Activated T-helper 2 cell treated with anti-CD3 and anti-CD28 coated beads, Interferon-gamma antibody, Interleukin-2, Interleukin-4, amounts not matched to agents 10 μg/mL and 5 μg/mL and 100 μg/mL, durations not matched to agents 14 hours and 24 hours and 36 hours (primary cell): ENCODE data around the gene MLXIPL. TPM values are rescaled to one million over a fixed set of nuclear protein-coding genes. Genes with fewer than 3 reads are reported as not detected.
"Not testable (repeated sequence)": the region's sequence is repeated elsewhere in the genome, so short reads cannot be mapped to it uniquely, and the experiment has no call there.

Source experiments
- DNase-seq: peaks from one replicate; pipeline ENCODE4 v3.0.0; 2021; ENCODE audit warnings: low spot score
- H3K27ac Mint-ChIP-seq: one replicate; pipeline ENCODE4 v1.8.0; 2021; ENCODE audit warnings: mixed read lengths
- H3K27me3 Mint-ChIP-seq: one replicate; pipeline ENCODE4 v1.8.0; 2021; ENCODE audit warnings: low read depth, mixed read lengths
- H3K36me3 Mint-ChIP-seq: one replicate; pipeline ENCODE4 v1.8.0; 2021; ENCODE audit warnings: low read depth, mixed read lengths
- H3K4me1 Mint-ChIP-seq: one replicate; pipeline ENCODE4 v1.8.0; 2021; ENCODE audit warnings: low read depth, mixed read lengths
- H3K4me3 Mint-ChIP-seq: one replicate; pipeline ENCODE4 v1.8.0; 2021; ENCODE audit warnings: low read depth, mild to moderate bottlenecking, moderate library complexity, mixed read lengths
- H3K9me3 Mint-ChIP-seq: one replicate; pipeline ENCODE4 v1.8.0; 2021; ENCODE audit warnings: mixed read lengths
- intact Hi-C: fragments of 100-400 bp; cut with micrococcal nuclease; formaldehyde crosslinking; loops from one replicate; pipeline ENCODE4 v1.15.1; 2023
- total RNA-seq: library from RNA; stranded (reverse); gene quantifications from 2 replicates; pipeline ENCODE4 v1.2.3, GENCODE V29; 2022

Gene MLXIPL
- not detected in 2 replicates for total RNA-seq

DNA sequence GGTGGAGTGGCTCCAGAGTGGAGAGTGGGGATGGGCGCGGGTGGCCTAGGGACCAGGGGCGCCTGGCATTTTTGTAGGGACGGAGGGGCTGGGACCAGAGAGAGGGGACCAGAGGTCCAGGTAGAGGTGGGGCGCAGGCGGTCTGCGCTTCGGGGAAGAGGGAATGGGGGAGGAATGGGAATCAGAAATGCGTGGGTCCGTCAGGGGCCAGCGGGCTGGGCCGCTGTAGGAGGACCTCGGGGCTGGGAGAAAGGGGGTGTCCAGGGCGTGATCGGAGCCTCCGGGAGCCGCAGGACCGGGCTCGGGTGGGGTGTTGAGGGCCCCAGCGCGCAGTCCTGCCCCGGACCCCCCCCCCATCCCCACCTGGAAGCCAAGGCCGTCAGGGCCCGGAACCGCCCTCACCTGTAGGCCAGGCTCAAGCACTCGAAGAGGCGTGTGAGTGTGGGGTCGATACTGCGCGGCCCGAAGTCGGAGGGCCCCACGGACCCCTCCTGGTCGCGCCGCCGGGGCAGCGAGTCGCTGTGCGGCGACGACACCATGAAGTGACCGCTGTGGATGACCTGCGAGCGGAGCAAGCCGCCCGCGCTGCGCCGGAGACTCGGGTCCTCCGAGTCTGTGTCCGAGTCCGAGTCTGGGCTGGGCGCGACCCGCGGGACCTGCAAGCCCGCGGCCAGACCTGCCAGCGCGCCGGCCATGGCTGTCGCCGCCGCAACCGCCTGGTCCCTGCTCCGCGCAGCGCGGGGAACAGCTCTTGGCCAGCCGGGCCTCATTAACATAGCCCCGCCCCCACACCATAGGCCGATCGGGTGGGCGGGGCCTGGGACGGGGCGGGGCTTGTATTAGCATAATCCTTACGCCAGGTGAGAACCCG lies at the start of gene MLXIPL:
Gene MLXIPL (minus strand): TSS at position 725 of the 871 bp plus-strand sequence. CDS start 30 bp downstream, at position 695.
- Mint-ChIP-seq H3K36me3 (no peaks in the 10 kb centered on the region), H3K27me3 (peaks cover 54% of the 10 kb centered on the region), H3K4me1 (no peaks in the 10 kb centered on the region), H3K4me3 (no peak within 1 kb of the TSS), H3K9me3 (no peaks in the 10 kb centered on the region), H3K27ac (no peak within 1 kb of the TSS)
- intact Hi-C loops = loop anchor here (2.0 to 5.0 kb wide), 2 partner anchors 43 to 95 kb away; partner anchors contain the start of genes STX1A and VPS37D
- peak; percentile 34 for DNase-seq

DNA sequence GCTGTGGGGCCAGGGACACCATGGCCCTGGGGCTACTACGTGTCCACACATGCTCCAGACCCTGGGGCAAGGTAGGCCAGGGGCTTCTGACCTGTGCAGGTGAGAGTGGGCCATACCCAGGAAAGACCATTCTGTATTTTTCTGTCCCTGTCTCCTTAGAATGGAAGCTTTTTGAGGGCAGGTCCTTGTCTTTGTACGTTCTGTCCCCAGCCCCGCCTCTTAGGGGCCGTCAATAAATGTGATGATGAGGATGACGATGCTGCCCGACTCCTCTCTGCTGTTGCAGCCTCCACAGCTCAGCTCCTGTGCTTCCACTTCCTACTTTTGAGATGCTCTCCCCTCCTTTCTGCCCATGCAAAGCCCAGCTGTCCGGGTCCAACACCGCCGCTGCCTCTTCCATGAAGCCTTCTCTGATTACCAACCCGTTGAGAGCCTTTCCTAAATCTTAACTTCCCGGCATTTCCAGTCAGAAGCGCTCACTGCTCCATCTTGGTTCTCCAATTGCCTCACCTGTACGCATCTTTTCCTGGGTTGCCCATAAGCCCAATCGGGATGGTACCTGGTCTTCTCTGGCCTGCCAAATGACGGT lies 47.6 kb upstream of the MLXIPL start:
- intact Hi-C loops = no loop called here
- Mint-ChIP-seq H3K4me1 (peaks cover 6% of the 10 kb centered on the region), H3K9me3 (no peaks in the 10 kb centered on the region), H3K4me3 (no peak overlapping the region), H3K27me3 (peaks cover 20% of the 10 kb centered on the region), H3K36me3 (no peaks in the 10 kb centered on the region), H3K27ac (no peak overlapping the region)
- no peak for DNase-seq

DNA sequence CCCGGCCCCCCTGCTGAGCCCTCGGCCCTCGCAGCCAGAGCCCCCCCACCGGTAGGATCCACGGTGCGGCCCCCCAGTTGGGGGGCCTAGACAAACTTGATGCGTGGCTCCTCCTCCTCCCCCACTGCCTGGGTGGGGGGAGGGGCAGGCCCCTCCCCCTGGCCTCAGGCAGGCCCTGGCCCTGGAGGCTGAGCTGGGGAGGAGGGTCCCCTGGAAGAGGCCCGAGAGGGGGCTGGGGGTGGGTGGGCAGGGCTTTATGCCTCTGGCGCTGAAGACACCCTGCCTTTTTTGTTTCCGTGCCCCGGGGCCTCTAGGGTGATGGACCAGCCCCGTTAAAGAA lies 47.0 kb upstream of the MLXIPL start:
- no peak for DNase-seq
- intact Hi-C loops = no loop called here
- peaks cover 6% of the 10 kb centered on the region for H3K4me1 Mint-ChIP-seq
- H3K9me3 Mint-ChIP-seq = no peaks in the 10 kb centered on the region
- H3K36me3 Mint-ChIP-seq = no peaks in the 10 kb centered on the region
- H3K27ac Mint-ChIP-seq = no peak overlapping the region
- H3K4me3 Mint-ChIP-seq = no peak overlapping the region
- H3K27me3 Mint-ChIP-seq = peaks cover 20% of the 10 kb centered on the region

- intact Hi-C loops = loop anchor here (5.0 kb wide), 3 partner anchors 47 to 63 kb away; partner anchors contain the start of genes MLXIPL and STX1A
- Mint-ChIP-seq H3K27me3 (peaks cover 28% of the 10 kb centered on the region), H3K4me1 (peaks cover 6% of the 10 kb centered on the region), H3K36me3 (no peaks in the 10 kb centered on the region), H3K9me3 (no peaks in the 10 kb centered on the region), H3K4me3 (no peak overlapping the region), H3K27ac (no peak overlapping the region)
- DNase-seq = no peak
Observed at GRCh38 chr7:73669858-73670385, 45.6 kb upstream of the MLXIPL start.

DNA sequence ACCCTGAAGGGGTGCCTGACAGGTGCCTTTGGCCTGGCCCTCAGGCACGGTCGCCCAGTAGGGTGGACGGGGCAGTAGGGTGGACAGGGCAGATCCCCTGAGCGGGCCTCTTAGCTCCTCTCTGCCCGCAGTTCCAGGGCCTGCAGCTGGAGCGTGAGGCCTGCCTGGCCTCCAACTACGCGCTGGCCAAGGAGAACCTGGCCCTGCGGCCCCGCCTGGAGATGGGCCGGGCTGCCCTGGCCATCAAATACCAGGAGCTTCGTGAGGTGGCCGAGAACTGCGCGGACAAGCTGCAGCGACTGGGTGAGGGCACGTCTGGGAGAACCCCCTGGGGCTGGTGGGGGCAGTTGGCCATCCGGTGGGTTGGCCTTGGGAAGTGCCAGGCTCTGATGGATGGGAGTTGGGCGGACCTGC lies 45.0 kb upstream of the MLXIPL start:
- Mint-ChIP-seq H3K27me3 (peaks cover 28% of the 10 kb centered on the region), H3K4me1 (peaks cover 6% of the 10 kb centered on the region), H3K4me3 (no peak overlapping the region), H3K9me3 (no peaks in the 10 kb centered on the region), H3K27ac (no peak overlapping the region), H3K36me3 (no peaks in the 10 kb centered on the region)
- DNase-seq = no peak
- intact Hi-C loops = loop anchor here (5.0 kb wide), 3 partner anchors 47 to 62 kb away; partner anchors contain the start of genes MLXIPL and STX1A

GRCh38 chr7:73668886-73669230 lies 44.5 kb upstream of the MLXIPL start:
- peaks cover 6% of the 10 kb centered on the region for H3K4me1 Mint-ChIP-seq
- H3K36me3 Mint-ChIP-seq = no peaks in the 10 kb centered on the region
- H3K4me3 Mint-ChIP-seq = peak overlapping the region; percentile 40
- H3K27me3 Mint-ChIP-seq = peaks cover 28% of the 10 kb centered on the region
- intact Hi-C loops = loop anchor here (5.0 kb wide), 3 partner anchors 47 to 62 kb away; partner anchors contain the start of genes MLXIPL and STX1A
- H3K27ac Mint-ChIP-seq = no peak overlapping the region
- H3K9me3 Mint-ChIP-seq = no peaks in the 10 kb centered on the region
- DNase-seq = no peak

DNA sequence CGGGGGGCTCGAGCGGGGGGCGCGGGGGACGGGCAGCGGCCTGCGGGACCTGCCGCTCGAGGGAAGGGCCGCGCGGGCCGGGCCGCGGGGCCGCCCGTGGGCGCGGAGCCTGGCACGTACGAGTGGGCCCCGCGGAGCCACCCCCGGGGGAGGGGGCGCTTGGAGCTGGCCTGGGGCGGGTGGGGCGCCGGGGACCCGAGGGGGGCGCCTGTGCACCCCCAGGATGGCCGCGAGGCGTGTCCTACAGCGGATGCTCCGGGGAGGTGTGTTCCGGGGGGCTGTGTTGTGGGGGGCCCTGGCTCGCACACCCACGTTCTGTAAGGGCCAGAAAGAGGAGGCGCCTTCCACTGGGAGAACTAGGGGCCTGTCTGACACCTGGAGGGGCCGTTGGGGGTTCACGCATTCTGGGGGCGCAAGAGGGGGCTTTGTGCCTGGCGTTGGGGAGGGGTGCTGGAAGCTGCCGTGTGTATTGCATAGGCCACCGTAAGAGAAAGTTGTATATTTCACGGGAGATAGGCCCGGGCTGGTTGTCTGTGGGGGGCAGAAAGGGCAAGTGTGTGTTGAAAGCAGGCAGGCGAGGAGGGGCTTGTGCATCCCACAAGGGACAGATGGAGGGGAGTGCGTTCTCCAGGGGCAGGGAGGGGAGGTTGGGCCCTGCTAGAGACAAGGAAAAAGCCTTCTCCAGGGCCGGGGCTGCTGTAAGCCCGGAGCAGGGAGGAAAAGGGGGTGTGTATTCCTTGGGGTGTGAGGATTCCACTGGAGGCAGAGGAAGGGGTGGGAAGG lies 44.0 kb upstream of the MLXIPL start:
- Mint-ChIP-seq H3K9me3 (peaks cover 2% of the 10 kb centered on the region), H3K27ac (no peak overlapping the region), H3K4me1 (peaks cover 6% of the 10 kb centered on the region), H3K27me3 (peaks cover 28% of the 10 kb centered on the region), H3K4me3 (peak overlapping the region; percentile 40), H3K36me3 (no peaks in the 10 kb centered on the region)
- DNase-seq = no peak
- intact Hi-C loops = loop anchor here (5.0 kb wide), 3 partner anchors 46 to 61 kb away; partner anchors contain the start of genes MLXIPL and STX1A

GRCh38 chr7:73667344-73668102 lies 43.2 kb upstream of the MLXIPL start, which contains the start of gene VPS37D:
TSS of gene VPS37D (plus strand) at chr7:73667831. CDS start at chr7:73667959, 128 bp downstream.
- H3K36me3 Mint-ChIP-seq = no peaks in the 10 kb centered on the region
- intact Hi-C loops = loop anchor here (1.0 to 5.0 kb wide), 6 partner anchors 16 to 145 kb away; partner anchors contain the start of genes ABHD11, BAZ1B, BUD23 and DNAJC30
- H3K27me3 Mint-ChIP-seq = peaks cover 33% of the 10 kb centered on the region
- H3K4me3 Mint-ChIP-seq = peak within 1 kb of the TSS; percentile 76
- peak; percentile 91 for DNase-seq
- H3K9me3 Mint-ChIP-seq = peaks cover 9% of the 10 kb centered on the region
- no peak within 1 kb of the TSS for H3K27ac Mint-ChIP-seq
- H3K4me1 Mint-ChIP-seq = peaks cover 6% of the 10 kb centered on the region

DNA sequence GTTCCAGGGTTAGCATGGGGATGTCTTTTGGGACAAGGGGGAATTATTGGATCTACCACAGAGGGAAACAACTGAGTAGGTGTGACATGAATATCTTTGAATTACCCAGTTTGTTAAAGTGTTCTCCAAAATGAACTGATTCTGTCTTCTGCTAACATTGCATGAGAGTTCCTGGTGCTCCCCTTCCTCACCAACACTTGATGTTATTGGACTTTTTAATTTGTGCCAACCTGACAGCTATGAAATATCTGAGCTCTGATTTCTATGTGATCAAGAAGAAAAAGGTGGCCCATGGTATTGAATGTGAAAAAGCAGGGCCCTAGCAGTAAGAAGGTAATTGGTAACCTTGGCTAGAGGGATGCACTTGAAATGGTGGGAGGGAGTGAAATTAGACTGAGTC lies 38.7 kb upstream of the MLXIPL start:
- intact Hi-C loops = no loop called here
- Mint-ChIP-seq H3K27me3 (peaks cover 17% of the 10 kb centered on the region), H3K4me3 (no peak overlapping the region), H3K27ac (no peak overlapping the region), H3K9me3 (peaks cover 9% of the 10 kb centered on the region), H3K4me1 (peaks cover 3% of the 10 kb centered on the region), H3K36me3 (no peaks in the 10 kb centered on the region)
- no peak for DNase-seq

GRCh38 chr7:73660594-73660993 lies 36.3 kb upstream of the MLXIPL start:
- DNase-seq, H3K9me3 Mint-ChIP-seq, H3K4me1 Mint-ChIP-seq, H3K4me3 Mint-ChIP-seq, intact Hi-C loops, H3K27ac Mint-ChIP-seq, H3K36me3 Mint-ChIP-seq: not testable (repeated sequence)
- peaks cover 12% of the 10 kb centered on the region for H3K27me3 Mint-ChIP-seq

- Mint-ChIP-seq H3K27me3 (peaks cover 12% of the 10 kb centered on the region), H3K4me1 (no peaks in the 10 kb centered on the region), H3K27ac (no peak overlapping the region), H3K9me3 (peaks cover 9% of the 10 kb centered on the region), H3K36me3 (no peaks in the 10 kb centered on the region), H3K4me3 (no peak overlapping the region)
- intact Hi-C loops = no loop called here
- no peak for DNase-seq
Observed at GRCh38 chr7:73659983-73660382, 35.7 kb upstream of the MLXIPL start.

DNA sequence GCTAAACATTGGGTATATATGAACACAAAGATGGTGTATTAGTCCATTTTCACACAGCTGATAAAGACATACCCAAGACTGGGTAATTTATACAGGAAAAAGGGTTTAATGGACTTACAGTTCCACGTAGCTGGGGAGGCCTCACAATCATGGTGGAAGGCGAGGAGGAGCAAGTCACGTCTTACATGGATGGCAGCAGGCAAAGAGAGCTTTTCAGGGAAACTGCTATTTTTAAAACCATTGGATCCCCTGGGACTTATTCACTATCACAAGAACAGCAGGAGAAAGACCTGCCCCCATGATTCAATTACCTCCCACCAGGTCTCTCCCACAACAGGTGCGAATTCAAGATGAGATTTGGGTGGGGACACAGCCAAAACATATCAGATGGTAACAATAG lies 31.0 kb upstream of the MLXIPL start:
- H3K4me3 Mint-ChIP-seq = not testable (repeated sequence)

More for the DNA sequence above, 31.0 kb upstream of the MLXIPL start:
- H3K36me3 Mint-ChIP-seq, H3K4me1 Mint-ChIP-seq, DNase-seq, H3K9me3 Mint-ChIP-seq, intact Hi-C loops, H3K27ac Mint-ChIP-seq: not testable (repeated sequence)
- H3K27me3 Mint-ChIP-seq = peaks cover 15% of the 10 kb centered on the region
